ENCODE data around the gene SARDH. TPM values are rescaled to one million over a fixed set of nuclear protein-coding genes. Genes with fewer than 3 reads are reported as not detected.

The SARDH gene
- total RNA-seq, 1 experiment from 2014 or later, result 5.3 TPM

DNA sequence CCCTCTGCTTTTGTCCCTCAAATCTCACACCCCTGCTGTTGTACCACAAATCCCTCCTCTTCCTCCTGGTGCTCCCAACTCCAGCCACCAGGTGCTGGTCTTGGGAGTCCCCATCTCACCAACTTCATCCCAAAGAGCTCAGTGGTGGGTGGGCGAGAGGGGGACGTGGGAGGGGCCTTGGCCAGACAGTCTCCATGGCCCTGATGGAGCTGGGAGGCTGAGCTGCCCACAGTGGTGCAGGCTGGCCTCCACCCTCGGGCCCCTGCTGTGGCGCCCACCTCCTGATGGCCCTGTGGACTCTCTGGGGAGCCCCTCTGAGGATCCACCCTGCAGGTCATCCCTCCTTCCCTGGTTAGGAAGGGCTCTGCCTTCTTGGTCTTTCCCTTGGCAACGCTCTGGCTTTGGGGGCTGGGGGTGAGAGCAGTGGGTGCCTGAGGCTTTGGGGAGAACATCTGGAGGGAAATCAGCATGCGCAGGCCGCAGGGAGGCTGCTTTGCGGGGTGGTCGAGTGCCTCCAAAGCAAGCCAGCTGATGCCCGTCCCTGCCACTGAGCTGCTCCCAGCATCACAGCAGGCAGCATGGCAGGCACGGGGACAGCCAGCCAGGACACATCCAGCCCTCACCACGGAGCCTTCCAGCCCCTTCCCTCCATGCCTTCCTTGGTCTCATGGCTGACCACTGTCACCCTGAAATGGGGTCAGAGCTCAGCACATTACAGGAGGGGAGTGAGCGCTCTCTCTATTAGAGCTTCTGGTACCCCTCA, 121.3 kb downstream of the SARDH start:
- H3K4ac ChIP-seq (ENCODE audit: low read depth, low read length), result no peak overlapping the region
- H3K36me3 Mint-ChIP-seq (ENCODE audit: insufficient read depth in 1 of 3, low read depth in 3 of 3), result no peaks in the 10 kb centered on the region
- H2BK120ac ChIP-seq (ENCODE audit: low read depth, low read length, poor library complexity, severe bottlenecking), result no peak overlapping the region
- H2BK12ac ChIP-seq (ENCODE audit: insufficient read length, low read depth, low read length), result no peak overlapping the region
- H4K20me1 ChIP-seq (ENCODE audit: control insufficient read depth, insufficient read depth, insufficient read length), result no peaks in the 10 kb centered on the region
- no peak overlapping the region for H3K56ac ChIP-seq (ENCODE audit: insufficient read length, low read depth, low read length)
- H4K91ac ChIP-seq (ENCODE audit: insufficient read length, low read depth, low read length), result no peak overlapping the region
- no peak overlapping the region for H3K18ac ChIP-seq (ENCODE audit: insufficient read length, low read depth, low read length)
- no peaks in the 10 kb centered on the region for H3K9me3 ChIP-seq (ENCODE audit: control insufficient read depth, low read depth, low read length)
- H3K4me1 Mint-ChIP-seq, result peaks cover 0 to 9% of the 10 kb centered on the region in 2 experiments; a peak in 3 of 4 replicates
- no peak overlapping the region for H3K27ac ChIP-seq (ENCODE audit: insufficient read length, low read depth, low read length)
- no peak overlapping the region for H4K5ac ChIP-seq (ENCODE audit: insufficient read length, low read depth, low read length)
- peaks cover 70% of the 10 kb centered on the region for H3K27me3 Mint-ChIP-seq (ENCODE audit: low read depth)
- no peak overlapping the region for H2BK20ac ChIP-seq (ENCODE audit: low read depth, low read length, poor library complexity, severe bottlenecking)
- no peak overlapping the region for H3T11ph ChIP-seq (ENCODE audit: low read length)
- H3K4me3 Mint-ChIP-seq, result no peak overlapping the region
- no peaks in the 10 kb centered on the region for H3K79me2 ChIP-seq (ENCODE audit: insufficient read depth, low read length)
- no peaks in the 10 kb centered on the region for H3K4me1 ChIP-seq (ENCODE audit: insufficient read depth, low read length)
- H3K79me1 ChIP-seq (ENCODE audit: insufficient read depth, low read depth, low read length, poor library complexity, severe bottlenecking), result no peaks in the 10 kb centered on the region
- no peak overlapping the region for H2AFZ ChIP-seq (ENCODE audit: low read length)
- no peak overlapping the region for H3K4me2 ChIP-seq (ENCODE audit: insufficient read depth, insufficient read length, low read length)
- H3K23ac ChIP-seq (ENCODE audit: insufficient read length, low read depth, low read length), result no peak overlapping the region
- no peak overlapping the region for H3K9ac ChIP-seq (ENCODE audit: extremely low read depth, insufficient read length, low read length)
- H3K14ac ChIP-seq (ENCODE audit: insufficient read depth, low read length), result no peak overlapping the region
- no peak overlapping the region for H2BK15ac ChIP-seq (ENCODE audit: low read depth, low read length)
- no peaks in the 10 kb centered on the region; a peak in 1 of 5 replicates for H3K9me3 Mint-ChIP-seq
- H3K23me2 ChIP-seq (ENCODE audit: insufficient read length, low read depth, low read length, poor library complexity, severe bottlenecking), result no peaks in the 10 kb centered on the region
- H2BK5ac ChIP-seq (ENCODE audit: insufficient read length, low read length), result no peak overlapping the region
- TF ChIP-seq, protein P1, sequence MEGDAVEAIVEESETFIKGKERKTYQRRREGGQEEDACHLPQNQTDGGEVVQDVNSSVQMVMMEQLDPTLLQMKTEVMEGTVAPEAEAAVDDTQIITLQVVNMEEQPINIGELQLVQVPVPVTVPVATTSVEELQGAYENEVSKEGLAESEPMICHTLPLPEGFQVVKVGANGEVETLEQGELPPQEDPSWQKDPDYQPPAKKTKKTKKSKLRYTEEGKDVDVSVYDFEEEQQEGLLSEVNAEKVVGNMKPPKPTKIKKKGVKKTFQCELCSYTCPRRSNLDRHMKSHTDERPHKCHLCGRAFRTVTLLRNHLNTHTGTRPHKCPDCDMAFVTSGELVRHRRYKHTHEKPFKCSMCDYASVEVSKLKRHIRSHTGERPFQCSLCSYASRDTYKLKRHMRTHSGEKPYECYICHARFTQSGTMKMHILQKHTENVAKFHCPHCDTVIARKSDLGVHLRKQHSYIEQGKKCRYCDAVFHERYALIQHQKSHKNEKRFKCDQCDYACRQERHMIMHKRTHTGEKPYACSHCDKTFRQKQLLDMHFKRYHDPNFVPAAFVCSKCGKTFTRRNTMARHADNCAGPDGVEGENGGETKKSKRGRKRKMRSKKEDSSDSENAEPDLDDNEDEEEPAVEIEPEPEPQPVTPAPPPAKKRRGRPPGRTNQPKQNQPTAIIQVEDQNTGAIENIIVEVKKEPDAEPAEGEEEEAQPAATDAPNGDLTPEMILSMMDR (conservative IDR thresholded peaks at IDR 0.05), result no peak
- no peak for DNase-seq
- no peak overlapping the region for H3K27ac Mint-ChIP-seq
- no peaks in the 10 kb centered on the region; the same call in 1 of the 2 replicates for H3K27me3 ChIP-seq (ENCODE audit: insufficient read depth, low read length)
- WGBS (ENCODE audit: extremely low coverage, insufficient read length, low lambda C conversion rate), result no CpG with 5 or more reads among the region's 13 CpGs
- no peak overlapping the region for H2AK5ac ChIP-seq (ENCODE audit: insufficient read length, low read length)
- H4K8ac ChIP-seq (replicated peaks; ENCODE audit: insufficient read length, low read depth, low read length), result no peak overlapping the region

All from H9 (cell line).